ENCODE results near the gene GLIPR1.
A peak's percentile ranks its signal among the peaks of the same experiment; 100 is the strongest.
"Not testable (repeated sequence)": the region's sequence is repeated elsewhere in the genome, so short reads cannot be mapped to it uniquely, and the experiment has no call there.

Gene GLIPR1

GRCh38 chr12:75480469-75480949, at the start of gene GLIPR1:
Gene GLIPR1 (plus strand): TSS chr12:75480755. CDS start chr12:75480881, 126 bp downstream.
- DNase-seq, result peak; percentile 42

- no peak for DNase-seq
These were observed 47.6 kb upstream of the GLIPR1 start for GRCh38 chr12:75432924-75433323.

- peak; percentile 16 for DNase-seq
These were observed 43.0 kb upstream of the GLIPR1 start for GRCh38 chr12:75437564-75437963.

GRCh38 chr12:75438059-75438754, 42.3 kb upstream of the GLIPR1 start:
- DNase-seq, result no peak

GRCh38 chr12:75439048-75439447, 41.5 kb upstream of the GLIPR1 start:
- DNase-seq, result no peak

- no peak for DNase-seq
These were observed 40.6 kb upstream of the GLIPR1 start for GRCh38 chr12:75439930-75440329.

- DNase-seq, result not testable (repeated sequence)
These were observed 38.7 kb upstream of the GLIPR1 start for GRCh38 chr12:75441687-75442449.

GRCh38 chr12:75442454-75442853, 38.1 kb upstream of the GLIPR1 start:
- not testable (repeated sequence) for DNase-seq

- no peak for DNase-seq
These were observed 36.8 kb upstream of the GLIPR1 start for GRCh38 chr12:75443709-75444108.

- no peak for DNase-seq
These were observed 36.0 kb upstream of the GLIPR1 start for GRCh38 chr12:75444429-75445136.

GRCh38 chr12:75445137-75445507, 35.4 kb upstream of the GLIPR1 start:
- DNase-seq, result not testable (repeated sequence)

GRCh38 chr12:75446857-75447256, 33.7 kb upstream of the GLIPR1 start:
- no peak for DNase-seq

- no peak for DNase-seq
These were observed 32.7 kb upstream of the GLIPR1 start for GRCh38 chr12:75447691-75448393.

- DNase-seq, result no peak
These were observed 27.8 kb upstream of the GLIPR1 start for GRCh38 chr12:75452675-75453330.

GRCh38 chr12:75455839-75456238, 24.7 kb upstream of the GLIPR1 start:
- no peak for DNase-seq

GRCh38 chr12:75457191-75457590, 23.4 kb upstream of the GLIPR1 start:
- no peak for DNase-seq

- not testable (repeated sequence) for DNase-seq
These were observed 22.7 kb upstream of the GLIPR1 start for GRCh38 chr12:75457866-75458265.

- DNase-seq, result no peak
These were observed 20.8 kb upstream of the GLIPR1 start for GRCh38 chr12:75459755-75460154.

GRCh38 chr12:75460204-75460603, 20.4 kb upstream of the GLIPR1 start:
- no peak for DNase-seq

- peak; percentile 26 for DNase-seq
These were observed 8.4 kb upstream of the GLIPR1 start for GRCh38 chr12:75471902-75472890.

GRCh38 chr12:75474116-75474515, 6.4 kb upstream of the GLIPR1 start:
- no peak for DNase-seq

All from hematopoietic multipotent progenitor cell treated with erythropoietin and hydrocortisone succinate and interleukin-3 and kit ligand, for 8 days (in vitro differentiated cells).